Renal cortical epithelial cell (primary cell): Measurements from ENCODE around the gene ANKS3. TPM values are rescaled to one million over a fixed set of nuclear protein-coding genes. Genes with fewer than 3 reads are reported as not detected.

Experiments used
- DNase-seq: peaks from one replicate; pipeline ENCODE4 v3.0.0-alpha.2; 2011; ENCODE audit warnings: low read depth
- total RNA-seq: library from RNA; depleted of rRNA; stranded (reverse); fragments of >200 nt; gene quantifications from 2 replicates; pipeline ENCODE4 v1.2.3, GENCODE V29; 2014

The ANKS3 gene
- total RNA-seq, 1 donor from 2014 or later = 34.6 TPM

DNA sequence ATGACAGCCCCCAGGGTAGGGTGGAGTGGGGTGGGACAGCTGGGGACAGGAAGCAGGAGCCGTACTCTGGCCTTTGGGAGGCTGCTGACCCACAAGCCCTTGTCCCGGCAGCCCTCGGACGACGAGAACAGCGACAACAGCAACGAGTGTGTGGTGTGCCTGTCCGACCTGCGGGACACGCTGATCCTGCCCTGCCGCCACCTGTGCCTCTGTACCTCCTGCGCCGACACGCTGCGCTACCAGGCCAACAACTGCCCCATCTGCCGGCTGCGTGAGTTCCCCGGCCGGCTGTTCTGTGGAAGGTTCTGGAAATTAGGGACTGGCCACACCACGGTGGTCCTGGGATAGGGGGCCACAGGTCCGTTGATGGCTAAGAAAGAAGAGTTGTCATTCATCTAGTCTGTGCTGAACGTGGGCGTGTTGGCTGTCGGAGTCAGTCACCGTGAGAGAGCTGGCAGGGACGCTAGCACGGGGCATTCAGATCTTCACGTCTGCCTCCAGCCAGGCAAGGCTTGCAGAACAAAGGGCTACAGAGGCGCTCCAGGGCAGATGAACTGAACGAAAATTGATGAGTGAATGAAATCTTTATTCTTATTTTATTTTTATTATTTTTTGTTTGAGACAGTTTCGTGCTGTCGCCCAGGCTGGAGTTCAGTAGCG lies 60.6 kb downstream of the ANKS3 start:
- DNase-seq = no peak

DNA sequence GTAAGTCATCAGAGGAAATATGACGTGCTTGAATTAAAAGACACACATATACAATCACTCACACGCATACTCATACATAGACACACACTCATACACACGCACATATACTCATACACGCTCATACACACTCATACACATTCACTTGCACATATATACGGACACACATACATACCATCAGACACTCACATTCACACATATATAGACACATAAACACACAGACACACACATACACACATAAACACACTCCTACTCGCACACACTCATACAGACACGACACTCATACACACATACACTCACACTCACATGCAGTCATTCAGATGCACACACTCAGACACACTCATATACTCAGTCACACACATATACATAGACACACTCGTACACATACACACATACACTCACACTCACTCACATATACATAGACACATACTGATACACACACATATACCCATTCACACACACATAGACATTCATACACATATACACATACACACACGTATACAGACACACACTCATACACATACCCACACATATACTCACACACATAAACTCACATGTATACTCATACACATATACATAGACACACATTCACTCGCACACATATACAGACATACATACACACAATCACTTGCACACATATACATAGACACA lies 65.6 kb downstream of the ANKS3 start:
- DNase-seq = no peak

DNA sequence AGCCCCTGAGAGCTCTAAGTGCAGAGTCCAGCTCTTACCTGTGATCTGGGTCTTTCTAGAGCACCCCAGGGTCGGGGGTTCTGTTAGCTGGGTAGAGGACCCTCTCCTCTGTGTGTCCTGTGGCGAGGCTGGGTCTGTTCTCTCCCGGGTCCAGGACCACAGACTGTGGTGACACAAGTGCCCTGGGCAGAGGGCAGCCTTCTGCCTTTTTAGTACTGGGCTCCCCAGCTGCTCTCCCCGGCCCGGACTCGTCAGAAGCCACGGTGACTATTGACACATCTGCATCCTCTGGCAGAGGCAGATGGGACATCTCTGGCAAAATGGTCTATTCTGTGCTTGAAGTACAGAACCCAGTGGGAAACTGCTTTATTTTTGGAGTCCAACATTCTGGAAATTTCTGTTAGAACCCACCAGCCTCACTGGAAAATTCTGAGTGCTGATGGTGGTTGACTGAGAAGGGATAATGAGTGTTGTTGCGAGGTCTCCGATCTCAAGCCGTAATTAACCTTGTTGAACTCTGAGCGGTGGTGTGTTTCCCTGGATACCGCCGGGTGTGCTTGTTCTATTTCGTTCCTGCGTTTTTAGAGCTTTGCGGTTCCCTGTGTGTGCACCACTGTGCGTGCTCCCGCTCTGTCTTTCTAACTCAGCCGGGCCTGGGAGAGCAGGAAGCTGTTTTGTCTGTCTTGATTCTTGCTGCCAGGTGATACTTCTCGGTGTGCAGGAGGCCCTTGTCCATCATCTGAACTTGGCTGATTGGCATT lies 66.7 kb downstream of the ANKS3 start:
- no peak for DNase-seq

DNA sequence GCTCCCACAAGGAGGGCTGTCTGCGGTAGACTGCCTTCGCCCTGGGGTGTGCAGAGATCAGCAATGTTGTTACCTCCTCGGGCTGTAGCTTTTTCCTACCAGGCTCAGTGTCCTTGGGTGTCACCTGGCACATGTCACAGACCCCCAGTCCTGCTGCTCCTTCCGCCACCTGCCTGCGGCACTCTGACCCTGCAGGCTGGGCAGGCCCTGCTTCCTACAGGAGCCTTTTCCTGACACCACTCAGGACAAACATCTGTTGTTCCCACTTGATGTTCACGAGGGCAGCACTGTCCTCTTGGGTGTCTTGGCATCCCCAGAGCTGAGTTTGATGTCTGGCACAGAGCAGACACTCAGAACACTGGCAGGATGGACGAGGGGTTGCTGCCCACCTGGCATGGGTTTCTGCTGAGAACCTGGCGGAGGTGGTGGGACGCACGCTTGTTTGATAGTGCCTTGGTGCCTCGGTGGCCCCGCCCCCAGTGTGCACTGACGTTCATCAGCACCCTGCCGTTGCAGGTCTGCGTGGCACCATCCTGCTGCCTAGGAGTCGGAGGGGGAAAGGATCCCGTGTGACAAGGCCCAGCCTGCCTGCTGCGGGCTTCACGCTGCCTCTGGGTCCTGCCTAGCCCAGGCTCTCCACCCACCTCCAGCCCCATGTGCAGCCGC lies 67.4 kb downstream of the ANKS3 start:
- DNase-seq = no peak

DNA sequence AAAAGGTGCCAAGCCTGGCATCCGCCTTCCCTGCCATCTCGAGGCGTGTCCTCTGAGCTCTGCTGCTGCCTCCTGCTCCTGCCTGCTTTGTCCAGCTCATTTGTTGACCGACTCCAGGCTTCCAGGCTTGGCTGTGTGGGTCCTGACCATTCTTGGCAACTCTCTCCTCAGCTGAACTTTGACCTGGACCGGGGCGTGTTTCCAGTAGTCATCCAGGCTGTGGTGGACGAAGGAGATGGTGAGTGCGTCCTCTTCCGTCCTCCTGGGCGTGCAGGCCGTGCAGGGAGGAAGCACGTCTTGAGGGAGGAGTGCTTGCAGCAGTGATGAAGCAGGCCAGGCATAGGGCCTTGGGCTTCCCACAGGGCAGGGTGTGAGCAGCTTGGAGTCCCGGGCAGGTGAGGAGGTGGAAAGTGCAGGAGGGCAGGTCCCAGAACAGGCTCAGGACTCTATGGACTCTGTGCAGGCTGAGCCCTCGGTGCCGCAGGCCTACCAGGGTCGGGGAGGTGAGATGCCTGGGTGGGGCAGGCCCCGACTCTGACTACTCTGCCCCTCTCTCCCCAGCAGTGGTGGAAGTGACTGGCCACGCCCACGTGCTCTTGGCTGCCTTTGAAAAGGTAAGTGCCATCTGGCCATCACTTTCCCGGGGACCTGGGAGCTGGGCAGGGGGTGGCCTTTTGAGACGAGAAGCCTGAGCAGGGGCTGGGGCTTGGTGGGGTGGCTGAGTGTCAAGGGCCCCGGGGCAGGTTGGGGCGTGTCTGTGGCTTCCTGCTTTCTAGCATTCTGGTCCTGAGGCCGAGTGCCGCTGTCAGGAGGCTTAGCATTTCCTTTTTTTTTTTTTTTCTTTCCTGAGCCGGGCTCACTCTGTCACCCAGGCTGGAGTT lies 69.3 kb downstream of the ANKS3 start:
- DNase-seq = peak; percentile 37

DNA sequence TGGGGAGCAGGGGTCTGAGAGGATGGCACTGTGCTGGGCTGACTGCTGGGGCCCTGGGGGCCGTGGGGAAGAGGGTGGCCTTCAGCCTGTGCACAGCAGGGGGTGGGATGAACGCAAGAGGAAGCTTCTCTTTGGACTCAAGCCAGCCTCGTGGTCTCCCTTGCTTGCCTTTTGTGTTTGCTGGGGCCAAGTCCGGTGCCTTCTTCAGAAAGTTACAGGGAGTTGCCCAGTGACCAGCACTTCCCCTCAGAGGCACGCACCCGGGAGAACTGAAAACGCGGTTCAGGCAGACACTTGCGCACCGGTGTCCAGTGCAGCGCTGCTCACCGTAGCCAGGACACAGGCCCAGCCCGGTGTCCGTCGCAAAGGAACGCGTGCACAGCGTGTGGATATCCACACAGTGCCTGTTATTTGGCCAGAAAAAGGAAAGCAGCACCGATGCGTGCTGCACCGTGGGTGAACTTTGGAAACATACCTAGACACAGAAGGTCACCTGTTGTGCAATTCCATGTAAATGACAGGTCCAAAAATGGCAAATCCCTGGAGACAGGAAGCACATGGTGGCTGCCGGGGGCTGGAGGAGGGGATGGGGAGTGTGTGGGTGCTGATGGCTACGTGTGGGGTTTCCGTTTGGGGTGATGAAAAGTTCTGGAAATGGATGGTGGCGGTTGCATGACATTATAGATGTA lies 70.2 kb downstream of the ANKS3 start:
- DNase-seq = peak; percentile 40

DNA sequence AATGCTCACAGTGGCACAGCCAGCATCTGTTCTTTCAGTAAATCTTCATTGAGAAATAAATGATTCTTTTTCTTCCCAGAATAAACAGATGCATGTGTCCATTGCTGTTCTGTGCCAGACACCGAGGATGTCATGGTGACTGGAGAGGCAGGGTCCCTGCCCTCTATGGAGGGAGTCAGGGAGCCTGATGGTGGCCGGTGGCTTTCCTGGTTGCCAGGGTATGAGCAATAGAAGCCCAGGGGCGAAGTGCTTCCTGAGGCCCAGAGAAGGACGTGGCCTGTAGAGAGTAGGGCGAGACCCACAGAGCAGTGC lies 70.7 kb downstream of the ANKS3 start:
- no peak for DNase-seq

DNA sequence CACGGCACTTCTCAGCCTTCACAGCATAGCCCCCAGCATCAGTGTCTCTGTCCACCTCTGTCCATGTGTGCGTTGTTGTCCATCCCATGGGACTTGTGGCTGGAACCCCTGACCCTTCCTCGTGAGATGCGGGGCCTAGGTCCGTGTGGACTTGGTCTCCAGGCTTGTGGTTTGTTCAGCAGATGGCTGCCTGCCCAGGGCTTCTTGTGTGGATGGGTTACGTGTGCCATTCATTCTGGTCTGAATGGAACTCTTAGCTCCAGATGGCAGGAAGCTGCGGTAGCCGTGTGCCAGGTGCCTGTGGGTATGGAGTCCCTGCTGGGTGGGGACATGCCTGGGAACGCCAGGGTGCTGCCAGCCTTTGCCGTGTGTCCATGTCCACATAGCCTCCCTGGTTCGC lies 72.4 kb downstream of the ANKS3 start:
- no peak for DNase-seq

DNA sequence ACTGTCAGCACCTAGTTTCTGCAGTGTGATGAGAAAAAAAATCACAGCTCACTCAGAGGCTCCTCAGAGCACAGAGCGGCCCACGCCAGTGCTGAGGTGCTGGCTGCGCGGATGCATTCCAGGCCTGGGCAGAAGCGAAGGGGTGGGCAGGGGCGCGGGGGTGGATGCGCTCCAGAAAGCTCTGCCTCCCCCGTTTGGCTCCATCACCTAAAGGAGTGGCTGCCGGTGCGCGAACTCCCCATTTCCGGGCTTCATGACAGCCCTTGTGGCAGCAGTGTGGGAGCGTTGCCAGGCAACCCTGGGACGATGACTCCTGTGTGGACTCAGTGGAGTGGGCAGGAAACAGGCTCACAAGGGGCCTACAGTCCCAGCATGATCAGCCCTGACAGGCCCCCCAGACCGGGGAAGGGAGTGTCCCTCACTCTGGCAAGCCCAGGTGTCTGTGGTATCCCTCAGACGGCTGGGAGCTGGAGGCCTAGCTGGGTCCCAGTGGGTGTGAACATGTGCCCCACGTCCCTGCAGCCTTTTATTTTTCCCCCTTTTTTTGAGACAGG lies 73.5 kb downstream of the ANKS3 start:
- peak; percentile 83 for DNase-seq

DNA sequence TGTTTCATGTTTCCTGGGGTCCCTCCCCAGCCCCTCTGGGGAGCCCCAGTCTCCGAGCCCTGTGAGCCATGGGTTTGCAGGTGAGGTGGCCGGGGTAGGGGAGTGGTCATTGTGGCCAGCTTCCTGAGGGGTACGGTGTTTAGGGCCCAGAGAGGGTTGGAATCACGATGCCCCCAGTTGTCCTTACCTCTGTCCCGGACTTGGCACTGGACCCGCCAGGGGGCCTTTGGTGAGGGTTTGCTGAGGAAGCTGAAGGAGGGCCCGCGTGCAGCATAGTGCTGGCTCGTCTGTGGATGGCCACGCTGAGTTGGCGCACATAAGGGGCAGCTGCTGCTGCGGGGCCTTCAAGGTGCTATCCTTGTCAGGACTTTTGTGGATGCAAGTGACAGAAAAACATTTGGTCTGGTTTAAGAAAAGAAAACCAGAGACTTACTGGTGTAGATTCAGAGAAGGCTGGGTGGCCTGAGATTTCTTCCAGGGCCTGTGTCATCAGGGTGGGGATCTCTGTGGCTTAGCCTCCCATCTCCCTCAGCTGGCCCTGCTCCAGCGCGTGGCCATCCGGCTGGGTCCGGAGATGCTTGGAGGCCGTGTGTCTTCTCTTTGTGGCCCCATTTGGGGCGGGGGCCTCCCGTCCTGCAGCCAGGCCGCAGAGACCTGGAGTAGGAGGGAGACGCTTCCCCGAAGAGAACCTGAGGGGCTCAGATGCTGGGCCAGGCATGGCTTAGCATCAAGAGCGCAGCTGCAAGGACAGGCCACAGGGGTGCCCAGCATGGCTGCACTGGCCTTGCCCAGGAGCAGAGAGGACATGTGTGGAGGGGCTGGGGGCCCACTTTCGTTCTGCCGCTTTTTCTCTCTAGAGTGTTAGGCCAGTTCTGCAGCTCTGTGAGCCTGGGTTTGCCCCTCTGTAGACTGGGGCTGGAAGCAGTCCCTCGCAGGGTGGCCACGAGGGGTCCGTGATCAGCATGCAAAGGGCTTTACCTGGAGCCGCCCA lies 74.4 kb downstream of the ANKS3 start:
- no peak for DNase-seq

DNA sequence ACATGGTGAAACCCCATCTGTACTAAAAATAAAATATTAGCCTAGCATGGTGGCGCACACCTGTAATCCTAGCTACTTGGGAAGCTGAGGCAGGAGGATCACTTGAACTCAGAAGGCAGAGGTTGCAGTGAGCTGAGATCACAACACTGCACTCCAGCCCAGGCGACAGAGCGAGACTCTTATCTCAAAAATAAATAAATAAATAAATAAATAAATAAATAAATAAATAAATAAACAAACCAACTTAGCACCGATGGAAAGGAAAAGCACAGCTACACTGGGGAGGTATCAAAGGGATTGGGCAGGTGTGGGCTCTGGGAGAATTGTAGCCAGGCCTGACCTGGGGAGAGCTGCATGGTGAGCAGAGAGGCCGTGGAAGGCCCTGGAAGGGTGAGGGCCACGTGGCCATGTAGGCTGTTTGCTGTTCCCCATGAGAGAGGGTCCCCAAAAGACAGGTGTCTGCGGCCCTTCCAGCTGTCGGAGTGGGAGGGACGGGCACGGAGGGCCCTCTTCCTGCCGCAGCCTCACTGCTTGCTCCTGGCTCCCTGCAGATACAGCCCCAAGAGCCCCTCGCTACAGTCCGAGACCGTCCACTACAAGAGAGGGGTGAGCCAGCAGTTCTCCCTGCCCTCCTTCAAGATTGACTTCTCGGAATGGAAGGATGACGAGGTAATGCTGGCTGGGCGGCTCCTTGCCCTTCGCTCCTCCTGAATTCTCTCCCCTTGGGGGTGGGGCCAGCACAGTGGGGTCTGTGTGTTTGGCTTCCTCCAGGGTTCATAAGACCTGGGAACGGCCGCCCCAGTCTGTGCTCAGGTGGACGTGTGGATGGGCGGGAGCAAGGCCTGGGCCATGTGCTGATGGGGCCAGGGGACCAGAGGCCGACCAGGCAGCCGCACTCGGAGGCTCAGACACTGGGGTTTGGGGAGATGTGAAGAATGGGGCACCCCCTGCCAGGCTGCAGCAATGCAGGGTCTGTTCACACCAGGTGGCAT lies 77.1 kb downstream of the ANKS3 start:
- DNase-seq = no peak

DNA sequence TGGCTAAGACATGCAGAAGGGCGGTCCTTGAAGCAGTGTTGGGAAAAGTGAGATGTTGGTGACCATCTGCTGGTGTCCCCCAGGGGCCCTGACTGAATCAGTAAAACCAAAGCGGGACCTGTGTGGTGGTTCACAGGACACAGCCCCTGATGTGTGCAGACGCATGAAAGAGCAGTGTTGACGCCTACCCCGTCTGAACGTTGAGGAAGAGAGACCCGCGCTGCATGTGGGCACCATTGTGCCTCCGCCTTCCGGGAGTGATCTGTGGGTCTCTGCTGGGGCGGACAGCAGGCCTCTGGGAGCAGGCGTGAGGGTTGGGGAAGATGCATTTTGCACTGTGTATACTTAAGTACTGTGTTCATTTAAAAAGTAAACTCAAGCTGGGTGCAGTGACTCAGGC lies 77.8 kb downstream of the ANKS3 start:
- no peak for DNase-seq

DNA sequence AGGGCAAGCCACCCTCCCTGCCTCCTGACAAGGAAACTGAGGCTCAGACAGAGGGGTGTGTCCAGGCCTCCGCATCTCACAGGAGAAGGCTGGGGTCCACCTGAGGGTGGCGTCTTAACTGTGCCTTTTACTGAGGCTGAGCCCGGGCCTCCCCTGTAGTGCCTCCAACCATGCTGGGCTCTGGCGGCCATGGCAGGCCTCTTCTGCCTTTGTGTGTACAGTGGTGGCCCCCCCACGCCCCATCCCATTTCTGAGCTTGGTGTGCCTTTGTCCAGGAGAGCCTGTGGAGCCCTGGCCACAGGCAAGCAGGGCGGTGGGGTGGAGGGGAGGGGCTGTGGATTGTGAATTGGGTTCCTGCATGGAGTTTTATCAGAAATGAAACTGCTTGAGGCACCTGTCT lies 78.3 kb downstream of the ANKS3 start:
- DNase-seq = no peak

DNA sequence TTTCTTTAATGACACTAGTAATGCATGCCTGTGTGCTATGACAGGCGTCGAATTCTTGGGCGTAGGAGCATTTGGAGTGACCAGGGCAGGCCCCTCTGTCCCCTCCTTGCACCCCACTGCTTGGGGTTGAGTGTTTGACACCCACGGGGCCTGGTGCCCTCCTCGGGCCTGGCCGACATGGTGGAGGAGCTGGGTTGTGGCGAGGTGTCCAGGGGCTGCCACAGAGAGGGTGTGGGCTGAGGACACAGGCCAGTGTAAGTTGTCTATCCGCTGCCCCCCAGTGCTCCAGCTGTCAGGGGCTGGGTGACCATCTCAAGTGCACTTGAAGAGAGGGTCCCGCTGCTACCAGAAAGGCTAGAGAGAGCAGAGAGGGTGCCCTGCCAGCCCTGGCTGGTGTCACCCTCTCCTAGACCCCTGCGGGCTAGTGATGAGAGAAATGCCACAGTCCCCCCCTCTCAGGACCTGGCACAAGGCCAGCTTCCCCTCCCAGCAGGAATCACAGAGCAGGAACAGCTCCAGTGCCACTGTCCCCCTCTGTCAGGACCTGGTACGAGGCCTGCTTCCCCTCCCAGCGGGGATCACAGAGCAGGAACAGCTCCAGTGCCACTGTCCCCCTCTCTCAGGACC lies 79.0 kb downstream of the ANKS3 start:
- DNase-seq = no peak

DNA sequence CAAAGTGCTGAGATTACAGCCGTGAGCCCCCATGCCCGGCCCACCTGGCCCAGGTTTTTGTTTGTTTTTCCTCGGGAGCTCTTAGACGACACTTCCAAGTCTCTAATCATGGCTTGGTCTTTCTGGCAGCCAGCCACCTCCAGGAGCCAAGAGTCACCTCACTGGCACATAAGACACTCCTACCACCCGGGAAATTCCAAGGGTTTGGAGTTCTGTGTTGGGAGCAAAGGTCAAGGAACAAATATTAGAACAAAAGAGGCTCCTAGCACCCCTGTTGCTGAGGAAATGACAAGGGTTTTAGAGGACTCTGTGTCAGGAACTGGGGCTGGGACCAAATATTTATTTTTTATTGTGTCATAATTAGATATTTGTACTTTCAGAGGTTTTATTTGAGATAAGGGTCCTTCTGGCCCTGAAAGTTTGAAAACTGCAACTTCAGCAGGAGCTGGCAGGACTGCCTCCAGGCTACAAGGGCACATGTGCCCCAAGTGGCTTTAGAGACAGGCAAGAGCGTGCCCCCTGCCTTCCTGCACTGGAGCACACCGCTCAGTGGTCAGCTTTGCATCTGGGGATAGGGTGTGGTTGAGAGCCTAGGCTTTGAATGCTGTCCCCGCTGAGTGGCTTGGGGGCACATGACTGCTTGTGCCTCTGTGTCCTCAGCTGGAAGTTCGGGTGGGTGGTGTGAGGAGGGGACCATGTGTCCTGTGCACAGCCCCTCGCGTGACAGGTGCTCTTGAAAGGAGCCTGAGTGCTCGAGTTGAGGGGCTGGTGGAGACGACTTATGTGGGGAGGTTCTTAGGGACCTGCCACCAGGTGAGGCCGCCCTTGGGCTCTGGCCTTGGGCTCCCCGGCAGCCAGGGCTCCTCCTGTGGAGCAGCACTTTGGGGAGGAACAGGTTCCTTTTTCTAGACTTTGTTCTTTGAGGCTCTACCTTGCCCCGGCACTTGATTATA lies 79.8 kb downstream of the ANKS3 start:
- DNase-seq = peak; percentile 76

DNA sequence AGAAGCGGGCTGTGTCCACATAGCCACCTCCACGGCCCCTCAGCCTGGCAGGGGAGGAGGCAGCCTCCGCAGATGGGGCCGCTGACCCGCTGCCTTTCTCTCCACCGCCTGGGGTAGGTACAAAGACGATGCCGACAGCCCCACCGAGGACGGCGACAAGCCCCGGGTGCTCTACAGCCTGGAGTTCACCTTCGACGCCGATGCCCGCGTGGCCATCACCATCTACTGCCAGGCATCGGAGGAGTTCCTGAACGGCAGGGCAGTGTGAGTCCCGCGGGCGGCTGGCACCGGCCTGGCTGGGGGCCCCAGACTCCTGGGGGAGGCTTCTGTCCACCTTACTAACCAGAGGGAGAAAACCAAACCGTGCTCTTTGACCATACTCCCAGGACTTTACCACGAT lies 81.5 kb downstream of the ANKS3 start:
- no peak for DNase-seq

DNA sequence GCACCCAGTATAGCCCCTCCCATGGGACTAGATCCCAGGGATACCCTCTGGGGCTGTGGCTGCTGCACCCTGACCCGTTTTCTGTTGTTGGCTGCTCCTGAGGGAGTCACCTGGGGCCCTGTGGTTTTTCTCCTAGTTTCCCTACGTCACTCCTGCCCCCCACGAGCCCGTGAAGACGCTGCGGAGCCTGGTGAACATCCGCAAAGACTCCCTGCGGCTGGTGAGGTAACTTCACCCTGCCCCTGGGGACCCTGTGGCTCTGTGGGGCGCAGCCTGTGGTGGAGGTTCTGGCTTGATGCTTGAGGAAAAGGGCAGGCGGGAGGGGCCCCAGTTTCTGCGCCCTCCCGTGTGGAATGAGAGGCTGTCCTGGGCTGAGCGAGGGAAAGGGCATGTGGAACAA lies 82.2 kb downstream of the ANKS3 start:
- no peak for DNase-seq
